HCT116 (cell line): ENCODE measurements around the gene MYADML2. TPM values are rescaled to one million over a fixed set of nuclear protein-coding genes. Genes with fewer than 3 reads are reported as not detected.

Experiments
- ATAC-seq: fragments of 200-7000 bp; cut with Tn5 transposase; 2 replicates; pipeline ENCODE4 v1.9.1; 2020; ENCODE audit warnings: mild to moderate bottlenecking, moderate library complexity
- BruUV-seq: library from RNA; stranded (reverse); fragments of 400-500 nt; replicated peaks from 2 replicates; lab custom pipeline; 2021; lab: Mats Ljungman, UMichigan
- CTCF ChIA-PET: fragments of 300-600 bp; sonication (Branson Sonifier 250); formaldehyde crosslinking; loops from one replicate; lab custom pipeline; 2021; ENCODE audit warnings: antibody characterized with exemption; lab: Charles Lee
- POLR2A ChIA-PET: fragments of 300-600, 350-600 bp; sonication (Branson Sonifier 250); formaldehyde crosslinking; loops from one replicate; lab custom pipeline; 2021; ENCODE audit warnings: antibody characterized with exemption; lab: Charles Lee
- RAD21 ChIA-PET, 2 experiments: fragments of 300-600 bp; sonication (Branson Sonifier 250); formaldehyde crosslinking; loops; one replicate each; lab custom pipeline; 2023; ENCODE audit warnings: low total read pairs in 2 of 2; ENCODE audit not compliant: uncharacterized antibody in 2 of 2, unreplicated experiment in 2 of 2, low non-redundant PET in 1 of 2; lab: Charles Lee
- DNase-seq: peaks from one replicate; pipeline ENCODE4 v3.0.0-alpha.2; 2010; ENCODE audit warnings: low read depth, low spot score
- H2AFZ ChIP-seq: fragments of 200-600 bp; shearing (Covaris generic), sonication (generic); 2 replicates; pipeline ENCODE4 v1.6.1; 2017; ENCODE audit warnings: low read depth, mixed run types, mixed read lengths, antibody characterized with exemption, low read length; ENCODE audit not compliant: poor library complexity, severe bottlenecking
- H3K27ac ChIP-seq: 2 replicates; pipeline ENCODE4 v1.5.1; 2012; ENCODE audit warnings: low read depth, low read length
- H3K27me3 ChIP-seq: fragments of 200-600 bp; sonication (generic); 2 replicates; pipeline ENCODE4 v1.6.1; 2016; ENCODE audit warnings: mixed run types, low read length, mixed read lengths; ENCODE audit not compliant: insufficient read depth
- H3K36me3 ChIP-seq, 2 experiments: fragments of 200-500 bp in 1 of 2; fragments of 200-600 bp in 1 of 2; sonication (Bioruptor generic) in 1 of 2; sonication (generic) in 1 of 2; 2 replicates each; pipeline versions ENCODE4 v1.5.1 to v1.6.1; 2014 to 2016; ENCODE audit warnings: low read length in 2 of 2, inconsistent platforms in 1 of 2, mixed read lengths in 1 of 2, mixed run types in 1 of 2; ENCODE audit not compliant: insufficient read depth in 2 of 2, control insufficient read depth in 1 of 2
- H3K4me1 ChIP-seq, 2 experiments: fragments of 200-600 bp in 1 of 2; sonication (generic) in 1 of 2; 2 replicates each; pipeline versions ENCODE4 v1.5.1 to v1.6.1; 2012 to 2017; ENCODE audit warnings: low read length in 2 of 2, inconsistent platforms in 1 of 2, mild to moderate bottlenecking in 1 of 2, mixed read lengths in 1 of 2, mixed run types in 1 of 2, moderate library complexity in 1 of 2; ENCODE audit not compliant: insufficient read depth in 2 of 2, control insufficient read depth in 1 of 2
- H3K4me2 ChIP-seq: fragments of 200-600 bp; sonication (generic); 2 replicates; pipeline ENCODE4 v1.6.1; 2017; ENCODE audit warnings: mixed run types, low read length, mixed read lengths
- H3K4me3 ChIP-seq, 2 experiments: fragments of 200-600 bp in 1 of 2; sonication (generic) in 1 of 2; replicated peaks in 1 of 2; 2 replicates each; pipeline ENCODE4 v1.5.1; 2011 to 2016; ENCODE audit warnings: low read length in 2 of 2, control low read depth in 1 of 2, low read depth in 1 of 2, mild to moderate bottlenecking in 1 of 2, mixed read lengths in 1 of 2, mixed run types in 1 of 2
- H3K79me2 ChIP-seq: fragments of 200-600 bp; sonication (generic); 2 replicates; pipeline ENCODE4 v1.6.1; 2017; ENCODE audit warnings: mild to moderate bottlenecking, mixed run types, low read length, moderate library complexity, mixed read lengths; ENCODE audit not compliant: insufficient read depth
- H3K9ac ChIP-seq: fragments of 200-600 bp; sonication (generic); 2 replicates; pipeline ENCODE4 v1.6.1; 2016; ENCODE audit warnings: low read length, mixed read lengths
- H3K9me2 ChIP-seq: fragments of 200-600 bp; sonication (generic), shearing (Covaris generic); 2 replicates; pipeline ENCODE4 v1.6.1; 2017; ENCODE audit warnings: mixed run types, mild to moderate bottlenecking, moderate library complexity; ENCODE audit not compliant: insufficient read depth
- H3K9me3 ChIP-seq, 2 experiments: fragments of 200-500 bp in 1 of 2; fragments of 200-600 bp in 1 of 2; sonication (Bioruptor generic) in 1 of 2; sonication (generic) in 1 of 2; 2 replicates each; pipeline ENCODE4 v1.6.1; 2014 to 2017; ENCODE audit warnings: low read length in 2 of 2, mixed read lengths in 2 of 2, inconsistent platforms in 1 of 2, low read depth in 1 of 2, mild to moderate bottlenecking in 1 of 2, mixed run types in 1 of 2, moderate library complexity in 1 of 2; ENCODE audit not compliant: control insufficient read depth in 1 of 2, insufficient read depth in 1 of 2
- H4K20me1 ChIP-seq: fragments of 200-600 bp; sonication (generic), shearing (Covaris generic); 2 replicates; pipeline ENCODE4 v1.6.1; 2017; ENCODE audit warnings: mixed run types, mild to moderate bottlenecking, moderate library complexity; ENCODE audit not compliant: insufficient read depth
- ATF3 ChIP-seq: IDR thresholded peaks from 2 replicates; pipeline ENCODE4 v1.6.1; 2012
- EGR1 ChIP-seq: IDR thresholded peaks from 2 replicates; pipeline ENCODE4 v1.6.1; 2012; ENCODE audit warnings: low read depth
- ELF1 ChIP-seq: IDR thresholded peaks from 2 replicates; pipeline ENCODE4 v1.6.1; 2012; ENCODE audit warnings: low read depth, borderline replicate concordance
- JUND ChIP-seq: IDR thresholded peaks from 2 replicates; pipeline ENCODE4 v1.6.1; 2012
- MAX ChIP-seq: IDR thresholded peaks from 2 replicates; pipeline ENCODE4 v1.6.1; 2012
- REST ChIP-seq: IDR thresholded peaks from 2 replicates; pipeline ENCODE4 v1.6.1; 2012; ENCODE audit warnings: low read depth
- TCF7L2 ChIP-seq: IDR thresholded peaks from 2 replicates; pipeline ENCODE4 v1.7.0; 2011; ENCODE audit warnings: borderline replicate concordance, inconsistent platforms; ENCODE audit not compliant: insufficient read depth, insufficient read length; ENCODE audit errors: extremely low read depth
- intact Hi-C: fragments of 100-400 bp; cut with micrococcal nuclease; formaldehyde crosslinking; loops from 2 replicates; pipeline ENCODE4 v1.10.0; 2022
- total RNA-seq: library from RNA; stranded (reverse); gene quantifications from one replicate; pipeline ENCODE4 v1.2.1, GENCODE V29; 2021; ENCODE audit not compliant: unreplicated experiment

The MYADML2 gene
- total RNA-seq, 1 experiment from 2014 or later = not detected

- ATAC-seq = peak; percentile 26
- Histone ChIP-seq H2AFZ (no peak overlapping the region), H3K4me3 (peak overlapping the region; percentile 78 to 92), H3K9me2 (no peaks in the 10 kb centered on the region), H3K9ac (peak overlapping the region; percentile 95), H3K79me2 (no peaks in the 10 kb centered on the region; the same call in 1 of the 2 replicates), H3K36me3 (peaks cover 0 to 9% of the 10 kb centered on the region in 2 experiments; a peak in 2 of 4 replicates), H3K4me1 (peaks cover 12 to 41% of the 10 kb centered on the region in 2 experiments), H3K27ac (peak overlapping the region; percentile 94), H4K20me1 (no peaks in the 10 kb centered on the region), H3K9me3 (no peaks in the 10 kb centered on the region), H3K27me3 (no peaks in the 10 kb centered on the region), H3K4me2 (peak overlapping the region; percentile 98)
- POLR2A ChIA-PET = interaction anchor here (0.7 to 1.4 kb wide), 2 partner anchors 9 to 40 kb away, joined by 3 to 10 read pairs; partner anchors contain the start of gene PYCR1
- RAD21 ChIA-PET = no interaction called here
- CTCF ChIA-PET = interaction anchor here (1.4 kb wide), 1 partner anchor 17 kb away, joined by 6 read pairs; no protein-coding TSS in a partner anchor
- BruUV-seq = TSS peak; percentile 75
- TF ChIP-seq EGR1 (no peak), TCF7L2 (no peak), MAX (peak; percentile 93), ATF3 (no peak), ELF1 (no peak), REST (no peak), JUND (no peak)
- intact Hi-C loops = loop anchor here (2.0 kb wide), 1 partner anchor 26 kb away; no protein-coding TSS in a partner anchor
- no peak for DNase-seq
Measured at GRCh38 chr17:81976332-81977210, 29.5 kb upstream of the MYADML2 start.
